ENCODE measurements around the gene DPYSL3. TPM values are rescaled to one million over a fixed set of nuclear protein-coding genes. Genes with fewer than 3 reads are reported as not detected.

The DPYSL3 gene
- total RNA-seq, 1 donor from 2014 or later, result 0.89 TPM

GRCh38 chr5:147458581-147458980 is 51.3 kb downstream of the DPYSL3 start:
- no peak overlapping the region for H3K27ac Mint-ChIP-seq
- intact Hi-C loops (cut with micrococcal nuclease), result no loop called here
- peaks cover 33% of the 10 kb centered on the region for H3K27me3 Mint-ChIP-seq (ENCODE audit: low read depth)

GRCh38 chr5:147455822-147456450 is 53.9 kb downstream of the DPYSL3 start:
- intact Hi-C loops (cut with micrococcal nuclease), result no loop called here
- H3K4me1 Mint-ChIP-seq (ENCODE audit: low read depth), result peaks cover 5% of the 10 kb centered on the region
- no peak for DNase-seq (ENCODE audit: low spot score)
- no peak overlapping the region for H3K4me3 Mint-ChIP-seq (ENCODE audit: low read depth)
- no peaks in the 10 kb centered on the region for H3K9me3 Mint-ChIP-seq
- no peak overlapping the region for H3K27ac Mint-ChIP-seq
- peaks cover 54% of the 10 kb centered on the region for H3K27me3 Mint-ChIP-seq (ENCODE audit: low read depth)
- no peaks in the 10 kb centered on the region for H3K36me3 Mint-ChIP-seq (ENCODE audit: low read depth)

More at GRCh38 chr5:147458581-147458980, 51.3 kb downstream of the DPYSL3 start:
- Mint-ChIP-seq H3K4me3 (ENCODE audit: low read depth) (no peak overlapping the region), H3K36me3 (ENCODE audit: low read depth) (no peaks in the 10 kb centered on the region), H3K4me1 (ENCODE audit: low read depth) (peaks cover 5% of the 10 kb centered on the region), H3K9me3 (no peaks in the 10 kb centered on the region)
- DNase-seq (ENCODE audit: low spot score), result no peak

- no peak for DNase-seq (ENCODE audit: low spot score)
- H3K27me3 Mint-ChIP-seq (ENCODE audit: low read depth), result peaks cover 60% of the 10 kb centered on the region
- peak overlapping the region; percentile 20 for H3K4me3 Mint-ChIP-seq (ENCODE audit: low read depth)
- peaks cover 5% of the 10 kb centered on the region for H3K4me1 Mint-ChIP-seq (ENCODE audit: low read depth)
- no peaks in the 10 kb centered on the region for H3K9me3 Mint-ChIP-seq
- H3K27ac Mint-ChIP-seq, result no peak overlapping the region
- H3K36me3 Mint-ChIP-seq (ENCODE audit: low read depth), result no peaks in the 10 kb centered on the region
- intact Hi-C loops (cut with micrococcal nuclease), result loop anchor here (5.0 kb wide), 1 partner anchor 122 kb away; no protein-coding TSS in a partner anchor
Measured at GRCh38 chr5:147454996-147455677, 54.7 kb downstream of the DPYSL3 start.

- peak overlapping the region; percentile 81 for H3K4me3 Mint-ChIP-seq (ENCODE audit: low read depth)
- H3K27me3 Mint-ChIP-seq (ENCODE audit: low read depth), result peaks cover 61% of the 10 kb centered on the region
- H3K4me1 Mint-ChIP-seq (ENCODE audit: low read depth), result peaks cover 5% of the 10 kb centered on the region
- DNase-seq (ENCODE audit: low spot score), result peak; percentile 60
- no peaks in the 10 kb centered on the region for H3K9me3 Mint-ChIP-seq
- H3K36me3 Mint-ChIP-seq (ENCODE audit: low read depth), result no peaks in the 10 kb centered on the region
- no peak overlapping the region for H3K27ac Mint-ChIP-seq
- intact Hi-C loops (cut with micrococcal nuclease), result loop anchor here (2.0 to 5.0 kb wide), 2 partner anchors 123 to 369 kb away; no protein-coding TSS in a partner anchor
Measured at GRCh38 chr5:147453875-147454814, 55.7 kb downstream of the DPYSL3 start.

- no peak for DNase-seq (ENCODE audit: low spot score)
- H3K27me3 Mint-ChIP-seq (ENCODE audit: low read depth), result peaks cover 59% of the 10 kb centered on the region
- peak overlapping the region; percentile 35 for H3K4me3 Mint-ChIP-seq (ENCODE audit: low read depth)
- H3K36me3 Mint-ChIP-seq (ENCODE audit: low read depth), result no peaks in the 10 kb centered on the region
- no peaks in the 10 kb centered on the region for H3K9me3 Mint-ChIP-seq
- no peak overlapping the region for H3K27ac Mint-ChIP-seq
- peaks cover 5% of the 10 kb centered on the region for H3K4me1 Mint-ChIP-seq (ENCODE audit: low read depth)
- intact Hi-C loops (cut with micrococcal nuclease), result loop anchor here (2.0 to 5.0 kb wide), 2 partner anchors 125 to 371 kb away; no protein-coding TSS in a partner anchor
Measured at GRCh38 chr5:147452165-147452811, 57.6 kb downstream of the DPYSL3 start.

- H3K27ac Mint-ChIP-seq, result no peak overlapping the region
- no peak overlapping the region for H3K4me3 Mint-ChIP-seq (ENCODE audit: low read depth)
- peaks cover 53% of the 10 kb centered on the region for H3K27me3 Mint-ChIP-seq (ENCODE audit: low read depth)
- H3K4me1 Mint-ChIP-seq (ENCODE audit: low read depth), result peaks cover 5% of the 10 kb centered on the region
- DNase-seq (ENCODE audit: low spot score), result no peak
- no peaks in the 10 kb centered on the region for H3K9me3 Mint-ChIP-seq
- no peaks in the 10 kb centered on the region for H3K36me3 Mint-ChIP-seq (ENCODE audit: low read depth)
- intact Hi-C loops (cut with micrococcal nuclease), result loop anchor here (5.0 kb wide), 1 partner anchor 126 kb away; no protein-coding TSS in a partner anchor
Measured at GRCh38 chr5:147451193-147451592, 58.7 kb downstream of the DPYSL3 start.

GRCh38 chr5:147450606-147451005 is 59.3 kb downstream of the DPYSL3 start:
- Mint-ChIP-seq H3K27ac (no peak overlapping the region), H3K4me1 (ENCODE audit: low read depth) (peaks cover 5% of the 10 kb centered on the region), H3K27me3 (ENCODE audit: low read depth) (peaks cover 47% of the 10 kb centered on the region), H3K36me3 (ENCODE audit: low read depth) (no peaks in the 10 kb centered on the region), H3K9me3 (no peaks in the 10 kb centered on the region), H3K4me3 (ENCODE audit: low read depth) (no peak overlapping the region)
- intact Hi-C loops (cut with micrococcal nuclease), result loop anchor here (5.0 kb wide), 1 partner anchor 127 kb away; no protein-coding TSS in a partner anchor
- DNase-seq (ENCODE audit: low spot score), result no peak

GRCh38 chr5:147448766-147449165 is 61.1 kb downstream of the DPYSL3 start:
- no peak for DNase-seq (ENCODE audit: low spot score)
- Mint-ChIP-seq H3K36me3 (ENCODE audit: low read depth) (no peaks in the 10 kb centered on the region), H3K9me3 (no peaks in the 10 kb centered on the region), H3K27ac (no peak overlapping the region), H3K4me3 (ENCODE audit: low read depth) (no peak overlapping the region), H3K27me3 (ENCODE audit: low read depth) (peaks cover 30% of the 10 kb centered on the region), H3K4me1 (ENCODE audit: low read depth) (peaks cover 1% of the 10 kb centered on the region)
- intact Hi-C loops (cut with micrococcal nuclease), result no loop called here

- Mint-ChIP-seq H3K27ac (no peak overlapping the region), H3K9me3 (no peaks in the 10 kb centered on the region), H3K4me3 (ENCODE audit: low read depth) (no peak overlapping the region), H3K36me3 (ENCODE audit: low read depth) (no peaks in the 10 kb centered on the region), H3K4me1 (ENCODE audit: low read depth) (no peaks in the 10 kb centered on the region), H3K27me3 (ENCODE audit: low read depth) (peaks cover 13% of the 10 kb centered on the region)
- intact Hi-C loops (cut with micrococcal nuclease), result no loop called here
- no peak for DNase-seq (ENCODE audit: low spot score)
Measured at GRCh38 chr5:147446523-147446922, 63.3 kb downstream of the DPYSL3 start.

- peaks cover 7% of the 10 kb centered on the region for H3K27me3 Mint-ChIP-seq (ENCODE audit: low read depth)
- no peak overlapping the region for H3K27ac Mint-ChIP-seq
- no peaks in the 10 kb centered on the region for H3K36me3 Mint-ChIP-seq (ENCODE audit: low read depth)
- H3K4me1 Mint-ChIP-seq (ENCODE audit: low read depth), result no peaks in the 10 kb centered on the region
- no peak overlapping the region for H3K4me3 Mint-ChIP-seq (ENCODE audit: low read depth)
- no peak for DNase-seq (ENCODE audit: low spot score)
- no peaks in the 10 kb centered on the region for H3K9me3 Mint-ChIP-seq
- intact Hi-C loops (cut with micrococcal nuclease), result no loop called here
Measured at GRCh38 chr5:147445917-147446316, 64.0 kb downstream of the DPYSL3 start.

GRCh38 chr5:147445090-147445489 is 64.8 kb downstream of the DPYSL3 start:
- Mint-ChIP-seq H3K4me3 (ENCODE audit: low read depth) (no peak overlapping the region), H3K27me3 (ENCODE audit: low read depth) (peaks cover under 1% of the 10 kb centered on the region), H3K36me3 (ENCODE audit: low read depth) (no peaks in the 10 kb centered on the region), H3K9me3 (no peaks in the 10 kb centered on the region), H3K27ac (no peak overlapping the region), H3K4me1 (ENCODE audit: low read depth) (no peaks in the 10 kb centered on the region)
- intact Hi-C loops (cut with micrococcal nuclease), result no loop called here
- DNase-seq (ENCODE audit: low spot score), result no peak

GRCh38 chr5:147442224-147442623 is 67.6 kb downstream of the DPYSL3 start:
- intact Hi-C loops (cut with micrococcal nuclease), result no loop called here
- Mint-ChIP-seq H3K4me3 (ENCODE audit: low read depth) (no peak overlapping the region), H3K36me3 (ENCODE audit: low read depth) (no peaks in the 10 kb centered on the region), H3K27ac (no peak overlapping the region), H3K9me3 (no peaks in the 10 kb centered on the region), H3K27me3 (ENCODE audit: low read depth) (no peaks in the 10 kb centered on the region), H3K4me1 (ENCODE audit: low read depth) (no peaks in the 10 kb centered on the region)
- no peak for DNase-seq (ENCODE audit: low spot score)

Measured in activated T-helper 2 cell treated with anti-CD3 and anti-CD28 coated beads, Interferon-gamma antibody, Interleukin-2, Interleukin-4, amounts not matched to agents 10 μg/mL and 5 μg/mL and 100 μg/mL, durations not matched to agents 14 hours and 24 hours and 36 hours (primary cell).